Activated T-cell treated with anti-CD3 and anti-CD28 coated beads, Interleukin-2, amount 50 U/mL, for 4 hours (primary cell): ENCODE data around the gene NELL1. TPM values are rescaled to one million over a fixed set of nuclear protein-coding genes. Genes with fewer than 3 reads are reported as not detected.
A peak's percentile ranks its signal among the peaks of the same experiment; 100 is the strongest.

Experiments
- ATAC-seq, 2 donors: fragments of 200-7000 bp; cut with Tn5 transposase; one replicate each; pipeline ENCODE4 v1.10.0; 2021
- DNase-seq: peaks from one replicate; pipeline ENCODE4 v3.0.0-alpha.2; 2020
- H3K27me3 Mint-ChIP-seq: one replicate; pipeline ENCODE4 v1.8.0; 2021; ENCODE audit warnings: low read depth, mixed read lengths
- H3K36me3 Mint-ChIP-seq: one replicate; pipeline ENCODE4 v1.8.0; 2022; ENCODE audit warnings: mixed read lengths; ENCODE audit not compliant: insufficient read depth
- H3K4me1 Mint-ChIP-seq: one replicate; pipeline ENCODE4 v1.8.0; 2021; ENCODE audit warnings: low read depth, mixed read lengths
- H3K4me3 Mint-ChIP-seq: one replicate; pipeline ENCODE4 v1.8.0; 2021; ENCODE audit warnings: mild to moderate bottlenecking, moderate library complexity, mixed read lengths
- H3K9me3 Mint-ChIP-seq: one replicate; pipeline ENCODE4 v1.8.0; 2021; ENCODE audit warnings: mixed read lengths
- total RNA-seq, 3 donors: library from RNA; stranded (reverse); gene quantifications; one replicate each; pipeline ENCODE4 v1.2.1, GENCODE V29; 2021

NELL1 gene
- total RNA-seq, 3 donors from 2014 or later: not detected

- peak; percentile 8 for DNase-seq
- H3K36me3 Mint-ChIP-seq: no peaks in the 10 kb centered on the region
- peaks cover 10% of the 10 kb centered on the region for H3K27me3 Mint-ChIP-seq
- no peaks in the 10 kb centered on the region for H3K4me1 Mint-ChIP-seq
- peak in 1 of 2 donors; percentile 50 for ATAC-seq
- H3K9me3 Mint-ChIP-seq: no peaks in the 10 kb centered on the region
- H3K4me3 Mint-ChIP-seq: no peak overlapping the region
Measured at GRCh38 chr11:20647976-20648565, 21.3 kb upstream of the NELL1 start.

- H3K27me3 Mint-ChIP-seq: no peaks in the 10 kb centered on the region
- no peaks in the 10 kb centered on the region for H3K36me3 Mint-ChIP-seq
- no peak overlapping the region for H3K4me3 Mint-ChIP-seq
- DNase-seq: no peak
- no peak for ATAC-seq
- no peaks in the 10 kb centered on the region for H3K9me3 Mint-ChIP-seq
- no peaks in the 10 kb centered on the region for H3K4me1 Mint-ChIP-seq
Measured at GRCh38 chr11:20652150-20652806, 17.1 kb upstream of the NELL1 start.

GRCh38 chr11:20654038-20654437 lies 15.3 kb upstream of the NELL1 start:
- ATAC-seq (no peak), DNase-seq (no peak)
- H3K36me3 Mint-ChIP-seq: no peaks in the 10 kb centered on the region
- no peaks in the 10 kb centered on the region for H3K27me3 Mint-ChIP-seq
- no peaks in the 10 kb centered on the region for H3K4me1 Mint-ChIP-seq
- H3K4me3 Mint-ChIP-seq: no peak overlapping the region
- H3K9me3 Mint-ChIP-seq: no peaks in the 10 kb centered on the region

DNA sequence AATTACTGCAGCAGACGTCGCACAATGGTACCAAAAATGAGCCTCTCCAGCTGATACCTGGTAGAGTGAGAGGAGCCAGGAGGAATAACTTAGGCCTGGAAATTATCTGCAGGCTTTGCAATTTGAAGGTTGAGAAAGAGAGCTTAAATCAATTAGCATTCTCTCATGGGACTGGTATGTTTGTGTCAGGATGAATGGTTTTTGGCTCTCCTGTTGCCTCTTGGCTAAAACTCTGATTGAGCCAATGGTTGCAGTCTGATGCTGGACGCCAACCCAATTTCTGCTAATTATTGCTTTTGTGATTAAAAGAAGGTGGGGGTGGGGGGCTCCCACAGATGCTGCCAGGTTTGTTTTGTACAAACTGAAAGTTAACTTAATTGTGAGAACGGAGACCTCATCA lies 12.5 kb upstream of the NELL1 start:
- Mint-ChIP-seq H3K4me3 (no peak overlapping the region), H3K27me3 (no peaks in the 10 kb centered on the region), H3K9me3 (peaks cover 2% of the 10 kb centered on the region), H3K4me1 (no peaks in the 10 kb centered on the region), H3K36me3 (no peaks in the 10 kb centered on the region)
- ATAC-seq (no peak), DNase-seq (no peak)

DNA sequence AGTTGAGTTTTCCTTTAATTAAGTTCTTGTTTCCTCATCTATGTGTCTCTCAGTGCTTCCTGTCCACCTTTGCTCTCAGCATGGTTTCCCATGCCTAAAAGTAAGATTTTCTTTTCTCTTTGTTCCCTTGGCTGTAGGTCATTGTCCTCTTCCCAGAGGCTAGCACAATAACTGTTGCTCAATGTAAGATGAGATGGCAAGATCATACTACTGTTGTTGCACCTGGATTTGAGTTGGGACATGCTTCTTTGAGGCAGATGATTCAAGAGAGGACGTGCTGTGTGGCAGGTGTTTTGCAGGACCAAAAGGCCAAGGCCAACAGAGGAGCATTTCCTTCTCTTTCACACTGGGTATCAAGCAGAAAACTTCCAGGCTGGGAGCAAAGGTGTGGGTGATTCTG lies 11.3 kb upstream of the NELL1 start:
- no peak for DNase-seq
- Mint-ChIP-seq H3K36me3 (no peaks in the 10 kb centered on the region), H3K27me3 (no peaks in the 10 kb centered on the region), H3K4me1 (no peaks in the 10 kb centered on the region), H3K9me3 (peaks cover 8% of the 10 kb centered on the region), H3K4me3 (no peak overlapping the region)
- ATAC-seq: no peak

- Mint-ChIP-seq H3K9me3 (peaks cover 8% of the 10 kb centered on the region), H3K4me1 (no peaks in the 10 kb centered on the region), H3K4me3 (no peak overlapping the region), H3K27me3 (peaks cover 13% of the 10 kb centered on the region), H3K36me3 (no peaks in the 10 kb centered on the region)
- no peak for DNase-seq
- no peak for ATAC-seq
Measured at GRCh38 chr11:20661445-20661844, 7.9 kb upstream of the NELL1 start.

DNA sequence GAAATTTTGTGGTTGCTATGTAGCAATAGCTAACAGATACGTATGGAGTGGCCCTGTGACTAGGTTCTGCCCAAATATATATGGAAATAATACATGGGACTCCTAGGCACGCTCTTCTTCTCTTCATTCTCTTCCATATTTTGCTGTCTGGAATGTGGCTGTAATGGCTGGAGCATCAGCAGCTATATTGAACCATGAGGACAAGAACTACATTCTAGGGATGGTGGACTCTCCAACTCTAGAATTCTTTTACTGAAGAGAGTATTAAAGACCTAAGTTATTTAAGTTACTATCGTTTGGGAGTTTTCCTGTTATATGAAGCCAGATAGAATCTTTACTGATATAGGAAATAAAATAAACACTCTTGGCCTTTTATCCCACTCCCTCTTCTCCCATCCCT lies 7.5 kb upstream of the NELL1 start:
- Mint-ChIP-seq H3K9me3 (peaks cover 8% of the 10 kb centered on the region), H3K36me3 (no peaks in the 10 kb centered on the region)
- ATAC-seq: no peak

DNA sequence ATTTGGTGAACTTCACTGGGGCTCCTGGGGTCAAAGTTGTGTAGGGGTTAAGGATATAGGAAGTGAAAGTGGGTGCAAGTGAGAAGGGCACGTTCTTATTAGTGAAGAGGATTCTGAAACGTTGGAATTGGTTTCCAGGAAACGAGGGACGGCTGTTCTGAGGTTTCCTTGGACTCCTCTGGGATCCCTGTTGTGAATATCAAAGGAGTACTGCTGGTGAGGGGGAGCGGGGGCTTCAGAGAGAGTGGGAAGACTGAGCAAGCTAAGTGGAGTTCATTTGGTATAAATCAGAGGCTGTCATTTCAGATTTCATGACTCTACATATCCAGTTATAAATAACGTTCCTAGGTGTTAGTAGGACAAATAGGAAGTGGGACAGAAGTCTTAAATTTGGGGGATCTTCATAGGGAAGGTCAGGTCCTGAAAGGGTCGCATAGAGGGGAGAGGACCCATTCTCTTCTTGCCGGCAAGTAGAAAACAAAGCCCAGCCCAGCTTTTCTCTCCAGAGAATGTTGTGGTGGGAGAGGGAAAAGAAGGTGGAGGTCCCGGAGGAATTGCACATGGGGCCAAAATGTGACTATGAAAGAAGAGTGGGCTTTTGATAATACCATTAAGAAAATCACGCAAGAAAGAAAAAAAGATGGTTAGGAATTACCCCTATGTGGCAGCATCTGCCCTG lies 1.1 kb upstream of the NELL1 start:
- H3K27me3 Mint-ChIP-seq: peaks cover 66% of the 10 kb centered on the region
- no peak overlapping the region for H3K4me3 Mint-ChIP-seq

More for the DNA sequence above, 7.5 kb upstream of the NELL1 start:
- Mint-ChIP-seq H3K4me1 (no peaks in the 10 kb centered on the region), H3K27me3 (peaks cover 17% of the 10 kb centered on the region), H3K4me3 (no peak overlapping the region)
- DNase-seq: no peak

GRCh38 chr11:20669820-20670684 lies 666 bp downstream of the NELL1 start:
- H3K9me3 Mint-ChIP-seq: no peaks in the 10 kb centered on the region
- H3K4me3 Mint-ChIP-seq: no peak overlapping the region
- peak in 1 of 2 donors; percentile 17 for ATAC-seq
- H3K27me3 Mint-ChIP-seq: peaks cover 71% of the 10 kb centered on the region
- no peak for DNase-seq
- H3K36me3 Mint-ChIP-seq: no peaks in the 10 kb centered on the region
- H3K4me1 Mint-ChIP-seq: peaks cover 2% of the 10 kb centered on the region

More for the DNA sequence above, 1.1 kb upstream of the NELL1 start:
- DNase-seq (no peak), ATAC-seq (no peak)
- Mint-ChIP-seq H3K4me1 (peaks cover 2% of the 10 kb centered on the region), H3K36me3 (no peaks in the 10 kb centered on the region), H3K9me3 (no peaks in the 10 kb centered on the region)

DNA sequence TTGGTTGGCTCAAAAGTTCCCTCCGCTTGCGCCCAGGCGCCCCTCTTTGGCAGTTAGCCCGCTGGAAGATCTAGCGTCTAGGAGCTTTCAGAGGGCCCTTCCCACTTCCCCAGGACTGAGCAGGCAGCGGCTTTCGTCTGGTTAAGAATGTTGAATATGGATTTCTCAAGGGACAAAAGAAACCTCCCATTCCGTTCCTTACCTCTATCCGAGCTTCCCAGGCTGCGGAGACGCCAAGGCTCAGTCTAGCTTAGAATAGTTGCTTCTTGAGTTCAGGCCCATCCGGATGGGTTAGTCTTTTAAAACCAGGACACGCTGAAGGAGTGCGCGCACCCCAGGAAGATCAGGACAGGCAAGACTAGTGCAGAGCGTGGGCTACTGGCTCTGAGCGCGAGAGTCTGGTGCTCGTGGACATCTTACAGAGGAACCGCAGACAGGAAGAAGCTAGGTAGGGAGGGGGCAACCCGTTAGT lies 1.6 kb downstream of the NELL1 start:
- DNase-seq: no peak
- Mint-ChIP-seq H3K4me3 (no peak overlapping the region), H3K27me3 (peaks cover 66% of the 10 kb centered on the region), H3K9me3 (no peaks in the 10 kb centered on the region), H3K36me3 (no peaks in the 10 kb centered on the region), H3K4me1 (peaks cover 2% of the 10 kb centered on the region)
- ATAC-seq: no peak

- DNase-seq: no peak
- Mint-ChIP-seq H3K36me3 (no peaks in the 10 kb centered on the region), H3K9me3 (no peaks in the 10 kb centered on the region), H3K27me3 (peaks cover 59% of the 10 kb centered on the region), H3K4me3 (no peak overlapping the region), H3K4me1 (peaks cover 2% of the 10 kb centered on the region)
- no peak for ATAC-seq
Measured at GRCh38 chr11:20671856-20672546, 2.6 kb downstream of the NELL1 start.

DNA sequence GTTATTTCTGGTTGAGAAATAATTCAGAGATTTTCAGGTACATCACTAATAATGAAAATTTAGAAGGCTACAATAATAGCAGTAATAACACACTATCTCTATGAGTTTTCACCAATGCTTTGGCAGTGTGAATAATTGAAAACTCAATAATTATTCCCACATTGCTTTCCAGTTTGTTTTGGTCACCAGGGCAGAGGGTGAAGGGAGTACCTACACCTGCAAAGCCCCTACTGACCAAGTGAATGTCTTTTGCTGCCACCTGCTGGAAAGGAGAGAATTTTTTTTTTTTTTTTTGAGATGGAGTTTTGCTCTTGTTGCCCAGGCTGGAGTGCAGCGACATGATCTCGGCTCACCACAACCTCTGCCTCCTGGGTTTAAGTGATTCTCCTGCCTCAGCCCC lies 3.2 kb downstream of the NELL1 start:
- Mint-ChIP-seq H3K4me1 (peaks cover 2% of the 10 kb centered on the region), H3K9me3 (no peaks in the 10 kb centered on the region), H3K36me3 (no peaks in the 10 kb centered on the region), H3K27me3 (peaks cover 53% of the 10 kb centered on the region), H3K4me3 (no peak overlapping the region)
- DNase-seq (no peak), ATAC-seq (no peak)

DNA sequence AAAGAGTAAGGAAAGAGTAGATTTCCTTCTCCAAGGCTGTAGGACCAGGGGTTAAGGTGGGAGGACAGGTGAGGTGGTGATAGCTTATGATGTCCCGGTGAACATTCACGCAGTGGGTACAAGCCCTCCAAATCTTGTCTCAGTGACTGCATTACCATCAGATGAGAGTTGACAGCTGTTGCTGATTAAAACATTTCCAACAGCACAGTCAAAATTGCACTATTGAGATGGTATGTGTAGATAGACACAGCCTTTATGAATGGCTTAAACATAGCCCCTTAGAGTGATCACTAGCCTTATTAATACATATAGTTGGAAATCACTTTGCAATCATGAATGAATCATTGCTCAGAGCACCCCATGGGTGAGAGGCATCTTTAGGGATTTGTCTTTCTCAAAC lies 7.3 kb downstream of the NELL1 start:
- no peaks in the 10 kb centered on the region for H3K9me3 Mint-ChIP-seq
- ATAC-seq (no peak), DNase-seq (no peak)
- peaks cover 20% of the 10 kb centered on the region for H3K27me3 Mint-ChIP-seq
- no peaks in the 10 kb centered on the region for H3K4me1 Mint-ChIP-seq
- no peak overlapping the region for H3K4me3 Mint-ChIP-seq
- H3K36me3 Mint-ChIP-seq: no peaks in the 10 kb centered on the region

GRCh38 chr11:20688761-20689160 lies 19.4 kb downstream of the NELL1 start:
- no peak for DNase-seq
- Mint-ChIP-seq H3K36me3 (no peaks in the 10 kb centered on the region), H3K4me3 (no peak overlapping the region), H3K9me3 (peaks cover 4% of the 10 kb centered on the region), H3K27me3 (no peaks in the 10 kb centered on the region), H3K4me1 (no peaks in the 10 kb centered on the region)
- ATAC-seq: no peak
